8988T (cell line): ENCODE data around the gene RTN4.
A peak's percentile ranks its signal among the peaks of the same experiment; 100 is the strongest.
"Not testable (repeated sequence)": the region's sequence is repeated elsewhere in the genome, so short reads cannot be mapped to it uniquely, and the experiment has no call there.

Source experiments
- DNase-seq: peaks from one replicate; pipeline ENCODE4 v3.0.0; 2011

The RTN4 gene

DNA sequence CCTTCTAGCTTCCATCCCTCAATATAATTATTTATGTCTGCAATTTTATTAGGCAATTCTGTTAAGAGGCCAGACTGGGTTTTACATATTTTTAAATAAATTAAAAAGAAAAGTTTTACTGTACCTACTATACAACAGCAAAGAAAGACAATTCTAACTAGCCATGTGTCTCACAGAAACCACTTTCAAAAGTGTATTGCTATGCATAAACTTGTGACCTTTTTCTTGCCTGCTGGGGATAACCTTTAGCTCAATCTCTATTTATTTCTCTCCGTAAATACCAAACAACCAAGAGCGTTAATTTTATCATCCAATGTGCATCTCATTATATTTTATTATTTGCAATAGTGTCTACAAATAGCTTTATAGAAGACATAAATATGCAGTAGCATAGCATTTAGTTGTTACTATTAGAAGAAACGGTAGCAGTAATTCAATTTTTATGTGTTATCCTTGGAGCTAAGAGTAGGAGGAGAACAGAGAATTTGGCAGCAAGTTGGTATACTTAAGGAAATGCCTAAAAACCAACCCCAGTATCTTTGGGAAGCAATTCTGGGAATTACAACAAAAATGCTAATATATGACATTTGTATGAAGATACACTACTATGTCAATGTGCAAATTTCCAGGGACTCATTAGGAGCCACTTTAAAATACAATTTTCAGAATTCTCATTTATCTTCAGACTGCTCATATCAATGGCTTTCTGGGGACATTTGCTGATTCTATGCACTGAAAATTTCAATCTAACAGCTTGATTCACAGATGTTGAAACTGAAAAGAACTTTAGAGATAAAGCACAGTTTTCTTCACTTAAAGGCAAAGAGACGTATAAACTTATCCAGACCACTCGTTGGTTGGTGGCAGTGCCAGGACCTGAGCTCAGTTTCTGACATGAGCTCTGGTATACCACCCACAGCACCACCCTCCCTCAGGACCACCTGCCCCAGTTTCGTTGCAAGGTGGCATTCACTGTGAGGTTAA, 23.0 kb upstream of the RTN4 start:
- DNase-seq: no peak

DNA sequence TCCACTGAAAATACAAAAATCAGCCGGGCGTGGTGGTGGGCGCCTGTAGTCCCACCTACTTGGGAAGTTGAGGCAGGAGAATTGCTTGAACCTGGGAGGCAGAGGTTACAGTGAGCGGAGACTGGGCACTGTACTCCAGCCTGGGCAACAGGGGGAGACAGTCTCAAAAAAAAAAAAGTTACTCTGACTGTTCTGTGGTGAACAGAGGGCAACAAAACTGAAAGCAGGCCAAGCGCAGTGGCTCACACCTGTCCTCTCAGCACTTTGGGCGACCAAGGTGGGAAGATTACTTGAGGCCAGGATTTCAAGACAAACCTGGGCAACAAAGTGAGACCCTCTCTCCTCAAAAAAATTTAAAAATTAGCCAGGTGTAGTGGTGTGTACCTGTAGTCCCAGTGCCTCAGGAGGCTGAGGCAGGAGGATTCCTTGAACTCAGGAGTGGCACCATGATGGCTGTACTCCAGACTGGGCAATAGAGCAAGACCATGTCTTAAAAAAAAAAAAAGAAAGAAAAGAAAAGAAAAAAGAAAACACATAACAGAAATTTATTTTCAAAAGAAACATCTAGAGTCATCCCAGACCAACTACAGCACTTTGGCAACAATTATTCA, 13.6 kb upstream of the RTN4 start:
- no peak for DNase-seq

DNA sequence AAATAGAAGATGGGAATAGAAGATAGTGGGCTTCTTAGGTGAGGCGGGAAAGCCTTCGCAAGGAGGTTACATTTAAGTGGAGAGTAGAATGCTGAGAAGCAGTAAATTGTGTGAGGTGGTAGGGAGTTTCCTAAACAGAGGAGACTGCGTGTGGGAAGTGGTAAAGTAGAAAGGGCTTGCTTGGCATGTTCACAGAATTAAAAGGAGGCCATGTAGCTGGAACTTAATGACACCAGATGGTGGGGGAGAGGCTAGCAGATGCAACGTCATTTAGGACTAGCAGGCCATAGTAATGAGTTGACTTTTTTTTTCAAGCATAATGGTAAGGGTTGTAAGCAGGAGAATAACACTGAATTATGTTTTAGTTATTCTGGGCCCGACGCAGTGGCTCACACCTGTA, 13.0 kb upstream of the RTN4 start:
- no peak for DNase-seq

DNA sequence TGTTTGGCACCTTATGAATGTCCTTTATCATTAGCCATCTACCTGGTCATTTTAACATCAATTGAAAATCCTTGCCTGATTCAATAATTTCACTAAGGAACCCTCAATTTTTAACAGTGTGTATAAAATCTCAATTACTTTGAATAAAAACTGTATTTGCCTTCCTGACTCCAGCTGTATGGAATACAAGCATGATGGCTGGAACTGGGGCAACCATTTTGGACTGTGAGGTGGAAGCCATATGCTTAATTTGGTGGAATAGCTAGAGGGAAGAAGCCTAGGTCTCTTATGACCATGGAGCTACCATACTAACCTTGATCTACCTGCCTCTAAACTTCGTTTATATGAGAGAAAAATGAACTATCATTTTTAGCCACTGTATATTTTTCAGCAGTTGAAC, 12.5 kb upstream of the RTN4 start:
- no peak for DNase-seq

DNA sequence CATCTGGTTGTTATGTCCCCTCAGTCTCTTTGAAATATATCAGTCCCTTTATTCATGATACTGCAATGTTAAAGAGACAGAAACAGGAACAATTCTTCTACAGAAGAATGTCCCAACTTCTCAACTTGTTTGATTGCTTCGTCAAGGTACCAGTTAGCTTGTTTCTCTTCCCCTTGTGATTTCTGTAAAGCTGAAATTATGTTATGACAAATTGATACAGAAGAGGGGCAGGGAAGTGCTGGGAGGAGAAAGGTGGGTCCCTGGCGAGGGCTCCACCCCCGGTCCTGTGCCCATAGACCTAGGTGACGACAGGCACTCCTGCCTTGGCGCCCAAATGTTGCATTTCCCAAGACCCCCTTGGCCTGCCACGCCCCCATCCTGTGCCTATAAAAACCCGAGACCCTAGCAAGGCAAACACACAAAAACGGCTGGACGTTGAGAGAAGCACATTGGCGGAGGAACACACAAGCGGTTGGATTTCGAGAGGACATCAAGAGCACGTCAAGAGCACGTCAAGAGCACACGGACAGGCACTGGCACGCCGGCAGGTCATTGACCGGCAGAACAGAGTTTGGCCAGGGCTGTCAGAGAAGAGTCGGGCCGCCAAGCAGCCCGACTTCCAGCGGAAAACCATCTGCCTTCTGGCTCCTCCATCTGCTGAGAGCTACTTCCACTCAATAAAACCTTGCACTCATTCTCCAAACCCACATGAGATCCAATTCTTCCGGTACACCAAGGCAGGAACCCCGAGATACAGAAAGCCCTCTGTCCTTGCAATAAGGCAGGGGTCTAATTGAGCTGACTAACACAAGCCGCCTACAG, 11.5 kb upstream of the RTN4 start:
- DNase-seq: no peak

DNA sequence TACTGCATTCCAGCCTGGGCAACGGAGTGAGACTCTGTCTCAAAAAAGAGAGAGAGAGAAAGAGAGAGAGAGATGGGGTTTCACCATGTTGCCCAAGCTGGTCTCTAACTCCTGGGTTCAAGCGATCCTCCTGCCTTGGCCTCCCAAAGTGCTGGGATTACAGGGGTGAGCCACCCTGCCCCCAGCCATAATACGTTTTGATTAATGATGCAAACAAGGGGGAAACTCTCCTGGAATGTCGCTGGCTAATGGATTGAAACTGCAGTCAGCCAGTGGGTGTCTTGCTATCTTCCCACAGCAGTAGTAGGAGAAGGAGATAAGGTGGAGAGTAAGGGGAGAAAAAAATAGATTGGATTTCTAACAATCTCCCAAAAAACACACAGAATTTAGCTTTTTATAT, 9.5 kb upstream of the RTN4 start:
- DNase-seq: no peak

DNA sequence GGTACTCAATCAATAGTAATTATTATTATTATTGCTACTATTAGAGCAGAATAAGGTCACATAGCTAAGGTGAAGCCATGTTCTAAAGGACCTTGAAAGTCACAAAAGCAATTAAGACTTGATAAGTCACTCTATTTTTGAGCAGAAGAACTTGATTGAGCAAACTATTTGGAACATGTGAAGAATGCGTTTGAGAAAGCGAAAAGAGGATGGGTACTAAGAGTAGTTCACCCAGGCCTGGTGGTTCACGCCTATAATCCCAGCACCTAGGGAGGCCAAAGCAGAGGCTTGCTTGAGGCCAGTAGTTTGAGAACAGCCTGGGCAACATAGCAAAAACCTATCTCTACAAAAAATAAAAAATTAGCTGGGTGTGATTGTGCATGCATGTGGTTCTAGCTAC, 7.2 kb upstream of the RTN4 start:
- no peak for DNase-seq

DNA sequence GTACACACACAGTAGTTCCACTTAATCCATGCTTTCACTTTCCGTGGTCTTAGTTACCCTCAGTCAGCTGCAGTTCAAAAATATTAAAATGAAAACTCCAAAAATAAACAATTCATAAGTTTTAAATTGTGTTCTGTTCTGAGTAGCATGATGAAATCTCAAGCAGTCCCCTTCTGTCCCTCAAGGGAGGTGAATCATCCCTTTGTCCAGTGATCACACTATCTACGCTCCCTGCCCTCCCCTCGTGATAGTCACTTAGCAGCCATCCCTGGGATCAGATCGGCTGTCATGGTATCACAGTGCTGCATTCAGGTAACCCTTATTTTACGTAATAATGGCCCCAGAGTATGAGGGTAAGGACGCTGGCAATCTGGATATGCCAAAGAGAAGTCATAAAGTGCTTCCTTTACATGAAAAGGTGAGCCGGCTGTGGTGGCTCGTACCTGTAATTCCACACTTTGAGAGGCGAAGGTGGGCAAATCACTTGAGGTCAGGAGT, 5.8 kb upstream of the RTN4 start:
- DNase-seq: no peak

DNA sequence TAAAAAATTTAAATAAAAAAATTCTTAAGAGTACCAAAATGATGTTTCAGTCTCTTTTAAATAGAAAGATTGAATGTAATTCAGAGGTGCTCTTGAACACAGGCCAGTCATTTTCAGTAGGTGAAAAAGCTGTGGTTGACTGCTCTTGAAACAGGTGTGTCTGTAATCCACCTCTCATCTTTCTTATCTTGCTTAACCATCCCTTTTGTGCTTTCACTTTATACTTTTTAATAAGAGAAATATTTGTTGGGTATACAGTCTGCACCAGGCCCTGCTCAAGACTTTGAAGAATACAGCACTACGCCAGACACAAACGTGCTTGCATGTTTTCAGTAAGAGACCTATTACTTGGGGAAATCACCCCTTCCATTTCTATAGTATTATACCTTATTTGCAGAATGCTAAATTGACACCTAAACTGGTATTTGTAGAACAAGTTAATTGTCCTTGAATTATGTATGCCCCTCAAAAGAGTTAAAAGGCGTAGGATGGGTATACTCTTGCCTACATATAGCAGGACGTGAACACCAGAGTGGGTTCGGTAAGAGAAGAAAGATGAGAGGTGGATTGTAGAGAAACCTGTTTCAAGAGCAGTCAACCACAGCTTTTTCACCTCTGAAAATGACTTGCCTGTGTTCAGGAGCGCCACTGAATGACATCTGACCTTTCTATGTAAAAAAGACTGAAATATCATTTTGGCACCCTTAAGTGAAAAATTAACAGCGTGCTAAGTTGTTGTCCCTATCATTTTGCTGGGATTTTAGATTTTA, 4.0 kb upstream of the RTN4 start:
- no peak for DNase-seq

DNA sequence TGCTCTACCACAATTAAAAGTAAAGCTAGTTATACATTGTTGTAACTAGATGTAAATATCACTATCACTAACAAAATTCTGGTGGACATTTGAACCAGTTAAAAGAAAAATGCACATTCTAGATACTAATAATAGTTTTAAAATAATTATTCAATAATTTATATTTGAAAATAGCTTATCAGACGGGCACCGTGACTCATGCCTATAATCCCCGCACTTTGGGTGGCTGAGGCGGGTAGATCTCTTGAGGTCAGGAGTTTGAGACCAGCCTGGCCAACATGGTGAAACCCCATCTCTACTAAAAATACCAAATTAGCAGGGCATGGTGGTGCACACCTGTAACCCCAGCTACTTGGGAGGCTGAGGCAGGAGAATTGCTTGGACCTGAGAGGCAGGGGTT, 3.0 kb upstream of the RTN4 start:
- not testable (repeated sequence) for DNase-seq

DNA sequence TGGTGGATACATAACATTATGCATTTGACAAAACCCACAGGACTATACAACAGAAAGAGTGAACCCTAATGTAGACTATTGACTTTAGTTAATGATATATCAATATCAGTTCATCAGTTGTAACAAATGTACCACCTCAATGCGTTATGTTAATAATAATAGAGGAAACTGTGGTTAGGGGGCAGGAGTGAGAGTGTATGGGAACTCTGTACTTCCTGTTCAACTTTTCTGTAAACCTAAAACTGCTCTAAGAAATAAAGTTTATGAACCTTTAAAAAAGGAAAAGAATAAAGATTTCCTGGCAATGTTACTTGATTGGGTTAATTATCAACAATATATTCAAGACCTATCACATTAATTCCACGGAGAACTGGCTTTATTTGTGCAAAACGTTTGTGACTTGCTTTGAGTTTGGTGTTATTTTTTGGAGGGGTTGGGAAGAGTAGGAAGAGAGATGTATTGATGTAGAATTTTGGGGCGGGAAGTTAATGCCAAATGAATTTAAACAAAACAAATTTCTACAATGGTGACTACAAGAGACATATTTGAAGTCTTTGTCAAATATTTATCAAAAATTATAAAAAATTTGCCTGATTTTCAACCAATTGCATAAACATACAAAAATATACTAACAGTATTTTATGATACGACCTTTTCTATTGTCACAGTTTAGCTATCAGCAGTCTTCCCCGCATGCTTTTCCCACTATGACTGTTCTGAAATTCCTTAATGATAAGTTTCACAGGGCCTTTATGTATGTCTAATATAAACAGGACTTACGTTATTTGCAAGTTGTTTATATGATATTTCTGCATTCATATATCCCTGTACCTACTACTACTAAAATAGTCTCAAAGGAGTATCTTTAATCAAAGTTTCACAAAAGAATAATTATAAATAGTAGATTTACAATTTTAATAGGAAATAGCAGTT, 2.1 kb upstream of the RTN4 start:
- DNase-seq: no peak

DNA sequence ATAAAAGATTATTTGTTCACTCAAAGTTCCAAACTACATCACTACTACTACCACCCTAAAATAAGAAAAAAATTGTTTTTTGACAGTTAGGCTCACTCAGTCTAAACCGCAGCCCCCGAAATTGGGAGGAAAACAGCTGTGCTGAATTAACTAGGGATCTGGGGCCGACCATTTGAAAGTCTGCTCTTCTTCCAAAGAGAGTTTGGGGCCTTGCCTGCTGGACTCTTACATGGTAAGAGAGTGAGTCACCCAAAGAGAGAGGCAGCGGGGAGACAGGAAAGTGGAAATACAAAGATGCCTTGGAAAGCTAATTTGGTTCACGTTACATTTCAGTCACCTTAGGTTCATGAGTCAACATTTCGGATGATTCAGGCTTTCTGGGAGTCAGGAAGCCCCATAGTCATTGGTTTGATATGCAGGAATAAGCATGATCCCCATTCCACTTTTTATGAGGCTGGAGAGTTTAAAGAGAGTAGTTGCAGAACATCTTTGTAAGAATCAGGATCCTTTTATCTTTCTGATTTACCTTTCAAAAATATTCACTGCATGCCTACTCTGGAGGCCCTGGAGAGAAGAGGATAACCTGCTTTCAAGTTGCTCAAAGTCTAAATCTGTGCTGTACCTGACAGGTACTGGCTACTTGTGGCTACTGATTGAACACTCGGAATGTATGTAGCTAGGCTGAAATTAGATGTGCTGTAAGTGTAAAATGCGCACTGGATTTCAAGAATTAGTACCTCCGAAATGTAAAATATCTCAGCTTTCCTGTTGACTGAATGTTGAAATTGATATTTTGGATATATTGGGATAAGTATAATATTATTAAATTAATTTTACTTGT, 995 bp upstream of the RTN4 start:
- DNase-seq: peak; percentile 33

DNA sequence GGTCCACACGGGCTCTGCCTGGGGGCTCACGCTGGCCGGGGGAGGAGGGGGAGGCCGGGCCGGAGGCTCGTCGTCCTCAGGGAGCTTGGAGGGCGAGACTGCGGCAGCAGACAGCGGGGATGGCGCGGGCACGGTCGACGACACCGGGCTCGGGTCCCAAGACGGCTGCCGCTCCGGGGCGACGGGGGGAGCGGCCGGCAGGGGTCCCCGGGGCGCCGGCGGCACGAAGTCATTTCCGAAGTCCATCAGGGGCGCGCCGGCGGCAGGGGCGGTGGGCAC, 491 bp downstream of the RTN4 start:
- DNase-seq: peak; percentile 18

DNA sequence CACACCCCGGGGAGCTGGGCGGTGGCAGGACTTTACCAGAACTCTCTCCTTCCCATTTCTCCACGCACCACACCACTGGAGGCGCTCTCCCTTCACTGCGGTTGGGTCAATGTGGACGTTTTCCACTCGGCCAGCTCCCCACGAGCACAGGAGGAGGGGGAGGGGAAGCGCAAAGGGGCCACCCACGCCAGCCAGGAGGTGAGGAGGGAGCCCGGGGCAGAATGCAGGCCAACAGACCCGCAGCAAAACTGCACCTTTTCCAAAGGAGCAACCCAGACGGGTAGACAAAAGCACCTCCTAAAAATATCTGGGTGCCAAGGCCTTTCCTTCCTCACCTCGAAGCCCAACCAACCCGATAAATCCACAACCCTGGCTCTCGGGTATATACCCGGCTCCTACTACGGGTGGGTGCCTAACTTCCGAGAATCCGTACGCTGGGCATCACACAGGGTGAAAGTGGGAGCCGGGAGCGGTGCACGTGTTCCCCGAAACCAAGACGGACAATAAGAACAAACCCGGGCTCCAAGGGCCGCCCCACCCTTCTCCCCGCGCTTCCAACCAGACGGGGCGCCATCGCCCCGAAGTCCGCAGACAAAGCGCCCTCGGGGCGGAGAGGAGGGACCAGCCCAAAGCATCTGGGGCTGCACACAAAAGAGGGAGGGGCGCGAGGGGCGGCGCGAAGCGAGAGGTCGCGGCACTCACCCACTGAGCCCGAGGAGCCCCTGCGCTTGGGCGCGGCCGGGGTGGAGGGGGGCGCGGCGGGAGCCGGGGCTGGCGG, 1.0 kb downstream of the RTN4 start:
- peak; percentile 37 for DNase-seq

DNA sequence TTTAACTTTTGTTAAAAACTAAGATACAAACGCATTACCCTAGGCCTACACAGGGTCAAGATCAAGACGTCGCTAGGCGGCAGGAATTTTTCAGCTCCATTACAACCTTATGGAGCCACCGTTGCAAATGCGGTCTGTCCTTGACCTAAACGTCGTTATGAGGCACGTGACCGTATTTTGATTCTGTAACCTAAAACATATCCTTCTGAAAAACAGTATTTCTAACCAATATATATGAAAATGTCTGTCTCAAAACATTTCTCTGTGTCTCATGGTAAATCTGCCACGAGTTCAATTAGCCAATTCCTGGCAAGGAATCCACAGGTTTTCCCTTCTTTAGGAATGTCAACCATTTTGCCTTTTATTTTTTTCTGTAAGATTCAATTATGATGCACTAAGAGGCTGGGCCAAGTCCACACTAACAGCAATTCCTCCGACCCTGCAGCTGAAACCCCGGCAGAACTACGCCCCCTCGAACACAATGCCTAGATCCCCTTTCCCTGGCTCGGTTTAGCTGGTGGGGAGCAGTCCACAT, 1.7 kb downstream of the RTN4 start:
- no peak for DNase-seq

DNA sequence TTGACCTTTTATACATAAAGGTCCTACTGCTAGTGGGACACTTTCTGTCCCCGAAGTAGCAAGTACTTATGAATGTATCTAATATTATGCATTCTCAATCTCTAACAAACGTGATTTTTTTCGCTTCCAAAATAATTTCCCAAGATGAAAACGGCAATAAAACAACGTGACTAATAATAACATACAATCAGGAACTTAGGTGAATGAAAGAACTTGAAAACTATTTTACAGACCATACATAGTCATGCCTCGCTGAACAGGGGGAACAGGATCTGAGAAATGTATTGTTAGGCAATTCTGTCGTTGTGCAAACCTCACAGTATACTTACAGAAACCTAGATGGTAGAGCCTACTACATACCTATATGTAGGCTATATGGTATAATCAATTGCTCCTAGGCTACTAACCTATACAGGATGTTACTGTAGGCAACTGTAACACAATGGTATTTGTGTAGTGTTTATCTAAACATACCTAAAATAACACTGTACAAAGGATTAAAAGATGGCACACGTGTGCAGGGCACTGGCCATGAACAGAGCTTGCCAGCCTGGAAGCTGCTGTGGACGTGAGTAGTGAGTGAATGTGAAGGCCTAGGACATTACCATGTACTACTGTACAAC, 2.5 kb downstream of the RTN4 start:
- DNase-seq: no peak

DNA sequence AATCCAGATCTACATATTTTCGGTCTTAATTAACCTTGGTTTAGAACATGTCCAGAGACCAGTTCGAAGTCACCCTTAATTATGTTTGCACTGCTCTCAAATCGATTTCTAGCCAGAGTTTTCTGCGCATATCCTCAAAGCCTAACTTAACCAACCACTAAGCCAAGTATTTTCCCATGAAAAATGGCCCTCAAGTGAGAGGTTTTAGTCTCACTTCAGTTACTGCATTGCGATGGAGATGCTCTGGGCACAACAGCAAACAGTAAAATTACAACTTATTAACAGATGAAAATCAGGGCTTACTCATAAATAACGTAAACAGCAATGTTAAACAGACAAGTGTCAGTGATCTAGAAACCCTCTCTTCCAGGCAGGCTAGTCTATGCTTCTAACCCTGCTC, 4.5 kb downstream of the RTN4 start:
- DNase-seq: no peak

DNA sequence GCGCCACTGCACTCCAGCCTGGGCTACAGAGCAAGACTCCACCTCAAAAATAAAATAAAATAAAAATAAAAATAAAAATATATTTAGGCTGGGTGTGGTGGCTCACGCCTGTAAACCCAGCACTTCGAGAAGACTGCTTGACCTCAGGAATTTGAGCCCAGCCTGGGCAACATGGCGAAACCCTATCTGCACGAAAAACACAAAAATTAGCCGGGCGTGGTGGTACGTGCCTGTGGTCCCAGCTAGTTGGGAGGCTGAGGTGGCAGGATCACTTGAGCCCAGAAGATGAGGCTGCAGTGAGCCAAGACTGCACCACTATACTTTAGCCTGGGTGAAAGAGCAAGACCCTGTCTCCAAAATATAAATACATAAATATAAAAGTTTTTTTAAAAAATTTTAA, 6.4 kb downstream of the RTN4 start:
- DNase-seq: no peak

DNA sequence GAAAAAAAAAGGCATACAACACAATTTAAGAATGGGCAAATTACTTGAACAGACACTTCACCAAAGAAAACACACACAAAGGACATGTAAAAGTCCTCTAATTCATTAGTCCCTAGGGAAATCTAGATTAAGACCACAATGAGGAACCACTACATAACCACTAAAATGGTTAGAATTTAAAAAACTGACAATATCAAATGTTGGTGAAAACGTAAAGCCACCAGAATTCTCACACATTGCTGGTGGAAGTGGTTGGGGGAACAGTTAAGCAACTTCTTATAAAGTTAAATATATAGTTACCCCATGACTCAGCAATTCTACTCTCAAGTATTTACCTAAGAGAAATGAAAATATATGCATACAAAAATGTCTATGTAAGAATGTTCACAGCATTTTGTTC, 11.8 kb downstream of the RTN4 start:
- DNase-seq: no peak
